ENCODE data around the gene CFAP43. TPM values are rescaled to one million over a fixed set of nuclear protein-coding genes. Genes with fewer than 3 reads are reported as not detected.

Gene CFAP43
- total and polyA plus RNA-seq, 10 of the 15 experiments (the other 5 are each of a cell fraction or from before 2014, with no cell fraction given), result 0.06 to 0.14 (median 0.10) TPM; not detected in 5

- no peak for TF ChIP-seq YY1 (IDR thresholded peaks at IDR 0.05; ENCODE audit: low read depth, low read length)
Measured at GRCh38 chr10:104197364-104197763, 34.8 kb downstream of the CFAP43 start (continued).

DNA sequence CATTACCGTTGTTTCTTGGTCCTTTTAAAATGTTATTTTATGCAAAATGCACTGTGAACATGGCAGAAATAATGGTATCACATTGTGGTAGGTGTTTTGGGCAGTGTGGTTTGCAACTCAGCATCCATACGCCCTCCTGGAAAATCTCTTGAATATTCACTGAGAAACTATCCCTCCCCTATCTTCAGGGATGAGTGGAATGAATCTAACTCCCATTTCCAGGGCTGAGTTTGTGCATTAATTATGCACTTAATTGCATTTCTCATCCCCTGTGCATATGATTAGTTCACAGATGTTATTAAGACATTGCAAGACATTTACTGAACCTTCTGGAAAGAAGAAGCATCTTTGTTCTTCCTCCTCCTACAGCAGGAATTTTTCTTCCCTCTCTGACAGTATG lies 36.5 kb downstream of the CFAP43 start:
- SMC1A ChIA-PET (ENCODE audit: uncharacterized antibody, unreplicated experiment), result no interaction called here
- DNase-seq (ENCODE audit: low read depth, low spot score), result no peak
- BruUV-seq (replicated peaks), result no TSS peak
- no peak for FAIRE-seq
- H3K36me3 ChIP-seq (ENCODE audit: control insufficient read depth in 2 of 2, insufficient read depth in 2 of 2, low read length in 1 of 2), result no peaks in the 10 kb centered on the region
- no peak overlapping the region for H3K4me3 ChIP-seq
- peaks cover 0 to 4% of the 10 kb centered on the region in 2 experiments; a peak in 2 of 4 replicates for H3K27me3 ChIP-seq (replicated peaks in 1 of 2; ENCODE audit: control insufficient read depth in 2 of 2, insufficient read depth in 2 of 2, low read length in 1 of 2)
- RAD21 ChIA-PET (ENCODE audit: unreplicated experiment), result no interaction called here
- no peaks in the 10 kb centered on the region for H3K9me3 ChIP-seq (replicated peaks; ENCODE audit: control insufficient read depth, insufficient read depth, low read length)
- intact Hi-C loops (cut with micrococcal nuclease; ENCODE audit: unreplicated experiment) (no loop called here), in situ Hi-C loops (cut with MboI) (no loop called here)
- no peak overlapping the region for H3K9ac ChIP-seq (ENCODE audit: control insufficient read depth, insufficient read depth, low read length)
- H4K20me1 ChIP-seq (ENCODE audit: control insufficient read depth, insufficient read depth), result no peaks in the 10 kb centered on the region
- ATAC-seq, result no peak
- H3K27ac ChIP-seq (ENCODE audit: control insufficient read depth, insufficient read depth), result no peak overlapping the region
- POLR2A ChIA-PET, result no interaction called here
- no peaks in the 10 kb centered on the region for H3K79me2 ChIP-seq (ENCODE audit: control insufficient read depth, insufficient read depth, low read length)
- WGBS (ENCODE audit: insufficient coverage, insufficient replicate concordance, low lambda C conversion rate, missing lambda C conversion rate), result 12% methylated on average over 2 of the region's 2 CpGs
- no peaks in the 10 kb centered on the region for H3K4me1 ChIP-seq (ENCODE audit: control insufficient read depth, insufficient read depth, low read length)
- H2AFZ ChIP-seq (ENCODE audit: control insufficient read depth, low read depth, low read length), result no peak overlapping the region
- no peak overlapping the region for H3K4me2 ChIP-seq (ENCODE audit: control insufficient read depth, insufficient read depth)
- CTCF ChIA-PET, result no interaction called here
- no peak for TF ChIP-seq SPI1 (IDR thresholded peaks at IDR 0.05; ENCODE audit: borderline replicate concordance, insufficient read depth, low read depth, low read length)
- no peak for TF ChIP-seq SUZ12 (IDR thresholded peaks at IDR 0.05; ENCODE audit: unreplicated experiment)
- TF ChIP-seq HDAC2 (IDR thresholded peaks at IDR 0.05), result no peak
- no peak for TF ChIP-seq GABPA (IDR thresholded peaks at IDR 0.05; ENCODE audit: low read depth)
- no peak for TF ChIP-seq EGR1 (IDR thresholded peaks at IDR 0.05; ENCODE audit: borderline replicate concordance in 1 of 2, low read depth in 2 of 2, low read length in 2 of 2)
- no peak for TF ChIP-seq PAX5 (IDR thresholded peaks at IDR 0.05; ENCODE audit: borderline replicate concordance, low read depth, low read length)
- no peak for TF ChIP-seq CBX5 (IDR thresholded peaks at IDR 0.05; ENCODE audit: low read depth)
- TF ChIP-seq NBN (IDR thresholded peaks at IDR 0.05), result no peak
- TF ChIP-seq E4F1 (IDR thresholded peaks at IDR 0.05; ENCODE audit: borderline replicate concordance, partially characterized antibody), result no peak
- TF ChIP-seq MTA2 (IDR thresholded peaks at IDR 0.05; ENCODE audit: low read depth), result no peak
- no peak for TF ChIP-seq MEF2B (IDR thresholded peaks at IDR 0.05; ENCODE audit: partially characterized antibody, poor library complexity, severe bottlenecking)
- no peak for TF ChIP-seq ZBTB33 (IDR thresholded peaks at IDR 0.05)
- TF ChIP-seq JUNB (IDR thresholded peaks at IDR 0.05), result no peak
- no peak for TF ChIP-seq FOXM1 (IDR thresholded peaks at IDR 0.05; ENCODE audit: low read depth, low read length)
- no peak for TF ChIP-seq CEBPZ (IDR thresholded peaks at IDR 0.05; ENCODE audit: low read depth, low read length)

Measured in GM12878 (cell line).